K562 (cell line): ENCODE data around the gene NRROS. TPM values are rescaled to one million over a fixed set of nuclear protein-coding genes. Genes with fewer than 3 reads are reported as not detected.

Source experiments
- ATF7 ChIP-seq: fragments of 450-650 bp; IDR thresholded peaks from 2 replicates; pipeline ENCODE4 v1.7.1; 2014; ENCODE audit warnings: mild to moderate bottlenecking, moderate library complexity
- CBFA2T3 ChIP-seq: fragments of 450-650 bp; IDR thresholded peaks from 2 replicates; pipeline ENCODE4 v1.6.1; 2017
- CREM ChIP-seq: IDR thresholded peaks from 2 replicates; pipeline ENCODE4 v1.6.1; 2014; ENCODE audit warnings: antibody characterized with exemption, low read depth
- EP300 ChIP-seq: IDR thresholded peaks from 2 replicates; pipeline ENCODE4 v1.6.1; 2012; ENCODE audit warnings: low read length, improper control_type of control experiment
- JUN ChIP-seq, 2 experiments: sonication (generic) in 1 of 2; formaldehyde crosslinking in 1 of 2; IDR thresholded peaks; 2 replicates each; pipeline versions ENCODE4 v1.6.1 to v1.8.0; 2012 to 2022; ENCODE audit warnings: borderline replicate concordance in 2 of 2, mild to moderate bottlenecking in 2 of 2, improper control_type of control experiment in 1 of 2, low read depth in 1 of 2, low read length in 1 of 2, missing genetic modification reagents in 1 of 2
- MAFG ChIP-seq: fragments of 450-650 bp; conservative IDR thresholded peaks from 2 replicates; pipeline ENCODE4 v1.6.1; 2016; ENCODE audit warnings: missing genetic modification characterization, missing compliant biosample characterization
- MTA3 ChIP-seq: fragments of 450-650 bp; formaldehyde crosslinking; IDR thresholded peaks from 2 replicates; pipeline ENCODE4 v1.6.1; 2017; ENCODE audit warnings: mild to moderate bottlenecking, borderline replicate concordance
- NFYB ChIP-seq: IDR thresholded peaks from 2 replicates; pipeline ENCODE4 v1.6.1; 2011; ENCODE audit warnings: mild to moderate bottlenecking, moderate library complexity; ENCODE audit not compliant: insufficient read length; ENCODE audit errors: extremely low read depth
- PML ChIP-seq: IDR thresholded peaks from 2 replicates; pipeline ENCODE4 v1.6.1; 2012; ENCODE audit warnings: low read length, inconsistent platforms
- POLR3G ChIP-seq: IDR thresholded peaks from 2 replicates; pipeline ENCODE4 v1.6.1; 2011; ENCODE audit not compliant: insufficient read length, insufficient replicate concordance; ENCODE audit errors: extremely low read depth
- PPARD ChIP-seq: fragments of 250-450 bp; sonication (Bioruptor Pico); IDR thresholded peaks from 2 replicates; pipeline ENCODE4 v1.8.0; 2022; ENCODE audit warnings: inconsistent platforms, mild to moderate bottlenecking, moderate library complexity
- RAD21 ChIP-seq, 2 experiments: fragments of 250-450 bp in 1 of 2; fragments of 450-650 bp in 1 of 2; sonication (Bioruptor Pico) in 1 of 2; formaldehyde crosslinking in 1 of 2; IDR thresholded peaks in 1 of 2; conservative IDR thresholded peaks in 1 of 2; 2 replicates each; pipeline versions ENCODE4 v1.4.0 to v1.8.0; 2020 to 2022; ENCODE audit warnings: mild to moderate bottlenecking in 2 of 2, moderate library complexity in 1 of 2
- RAD51 ChIP-seq: fragments of 450-650 bp; IDR thresholded peaks from 2 replicates; pipeline ENCODE4 v1.7.1; 2016; ENCODE audit warnings: low read depth, mild to moderate bottlenecking, borderline replicate concordance
- SNRNP70 ChIP-seq: fragments of 200-400 bp; formaldehyde crosslinking; optimal IDR thresholded peaks from 2 replicates; pipeline ENCODE3; 2017; ENCODE audit warnings: low read depth, low read length
- SOX6 ChIP-seq: fragments of 450-650 bp; IDR thresholded peaks from 2 replicates; pipeline ENCODE4 v1.6.1; 2014; ENCODE audit warnings: mild to moderate bottlenecking
- TAL1 ChIP-seq: fragments of 450-650 bp; IDR thresholded peaks from 2 replicates; pipeline ENCODE4 v1.6.1; 2016; ENCODE audit warnings: mild to moderate bottlenecking
- TCF3 ChIP-seq: sonication (generic); formaldehyde crosslinking; IDR thresholded peaks from 2 replicates; pipeline ENCODE4 v1.4.0; 2020; ENCODE audit warnings: mild to moderate bottlenecking, missing genetic modification reagents
- TEAD1 ChIP-seq, 2 experiments: fragments of 450-650 bp in 1 of 2; sonication (generic) in 1 of 2; formaldehyde crosslinking; IDR thresholded peaks; 2 replicates each; pipeline versions ENCODE4 v1.4.0 to v1.8.0; 2020 to 2022; ENCODE audit warnings: mild to moderate bottlenecking in 2 of 2, missing genetic modification reagents in 1 of 2
- TEAD4 ChIP-seq, 2 experiments: sonication (generic) in 1 of 2; formaldehyde crosslinking in 1 of 2; IDR thresholded peaks; 2 replicates each; pipeline versions ENCODE4 v1.6.1 to v1.8.0; 2012 to 2022; ENCODE audit warnings: borderline replicate concordance in 1 of 2, inconsistent platforms in 1 of 2, low read length in 1 of 2, mild to moderate bottlenecking in 1 of 2, missing genetic modification reagents in 1 of 2
- ZBTB49 ChIP-seq: sonication (generic); formaldehyde crosslinking; IDR thresholded peaks from 2 replicates; pipeline ENCODE4 v1.8.0; 2022; ENCODE audit warnings: missing genetic modification reagents, mild to moderate bottlenecking, borderline replicate concordance
- ZEB2 ChIP-seq: fragments of 450-650 bp; IDR thresholded peaks from 2 replicates; pipeline ENCODE4 v1.6.1; 2016
- ZNF263 ChIP-seq: sonication (generic); formaldehyde crosslinking; IDR thresholded peaks from 2 replicates; pipeline ENCODE4 v1.8.0; 2022; ENCODE audit warnings: mild to moderate bottlenecking, missing genetic modification reagents, borderline replicate concordance
- ZNF324 ChIP-seq: fragments of 250-450 bp; sonication (Bioruptor Pico); IDR thresholded peaks from 2 replicates; pipeline ENCODE4 v1.4.0; 2020; ENCODE audit warnings: mild to moderate bottlenecking
- polyA plus RNA-seq, 8 experiments: library from polyadenylated mRNA; depleted of rRNA in 4 of 8; stranded (reverse) in 5 of 8; unstranded in 3 of 8; fragments of >200 nt; fragmentation: Nextera tagmentation in 2 of 8; fragmentation: Illumina TruSeq in 1 of 8; extraction: Ambion mirVana in 2 of 8; extraction: Trizol in 1 of 8; gene quantifications; 2 replicates each; pipeline versions ENCODE4 v1.2.1 to v1.2.3, GENCODE V29; 2011 to 2014; ENCODE audit warnings: inconsistent platforms in 1 of 8, missing spikeins in 1 of 8
- total RNA-seq, 7 experiments: library from RNA; depleted of rRNA in 6 of 7; stranded (reverse); fragments of >200 nt in 6 of 7; fragmentation: Illumina TruSeq in 2 of 7; extraction: Trizol in 2 of 7; gene quantifications; 2 replicates each; pipeline versions ENCODE4 v1.2.1 to v1.2.3, GENCODE V29; 2011 to 2021; ENCODE audit warnings: low replicate concordance in 1 of 7
- TF ChIP-seq, protein P1 (sequence below): sonication (generic); IDR thresholded peaks from 2 replicates; pipeline ENCODE4 v1.6.1; 2016

NRROS gene
- total and polyA plus RNA-seq, 9 of the 15 experiments (the other 6 are each of a cell fraction or from before 2014, with no cell fraction given), result 0.34 to 13.8 (median 3.8) TPM

- TF ChIP-seq CREM (peak; percentile 64), ATF7 (peak; percentile 21; the same call in 1 of the 2 replicates), ZNF263 (no peak), SOX6 (0 out of 2 replicates have a peak, but pooled peaks have one; percentile 20), NFYB (peak; percentile 15), ZBTB49 (CRISPR knock-in tag) (no peak), MTA3 (peak; percentile 40; the same call in 1 of the 2 replicates), TAL1 (peak; percentile 49; the same call in 1 of the 2 replicates), EP300 (peak; percentile 30; the same call in 1 of the 2 replicates), PPARD (CRISPR knock-in tag) (no peak), CBFA2T3 (peak; percentile 67), ZEB2 (0 out of 2 replicates have a peak, but pooled peaks have one; percentile 43), POLR3G (no peak), RAD51 (no peak), RAD21 (CRISPR knock-in tag; conservative IDR thresholded peaks at IDR 0.05 in 1 of 2, IDR thresholded peaks at IDR 0.05 in 1 of 2) (peak in 1 of 2 experiments; percentile 10; a peak in 1 of 4 replicates), JUN (IDR thresholded peaks at IDR 0.05; ENCODE audit: borderline replicate concordance, low read depth, low read length) (no peak), JUN (CRISPR knock-in tag; IDR thresholded peaks at IDR 0.05; ENCODE audit: borderline replicate concordance) (no peak), ZNF324 (no peak), MAFG (tag) (no peak), PML (no peak), TEAD4 (IDR thresholded peaks at IDR 0.05; ENCODE audit: low read length) (peak; percentile 58; the same call in 1 of the 2 replicates), TEAD4 (CRISPR knock-in tag; IDR thresholded peaks at IDR 0.05; ENCODE audit: borderline replicate concordance) (no peak), TEAD1 (CRISPR knock-in tag; IDR thresholded peaks at IDR 0.05) (no peak), TCF3 (CRISPR knock-in tag) (peak; percentile 71), SNRNP70 (no peak)
- TF ChIP-seq, protein P1, sequence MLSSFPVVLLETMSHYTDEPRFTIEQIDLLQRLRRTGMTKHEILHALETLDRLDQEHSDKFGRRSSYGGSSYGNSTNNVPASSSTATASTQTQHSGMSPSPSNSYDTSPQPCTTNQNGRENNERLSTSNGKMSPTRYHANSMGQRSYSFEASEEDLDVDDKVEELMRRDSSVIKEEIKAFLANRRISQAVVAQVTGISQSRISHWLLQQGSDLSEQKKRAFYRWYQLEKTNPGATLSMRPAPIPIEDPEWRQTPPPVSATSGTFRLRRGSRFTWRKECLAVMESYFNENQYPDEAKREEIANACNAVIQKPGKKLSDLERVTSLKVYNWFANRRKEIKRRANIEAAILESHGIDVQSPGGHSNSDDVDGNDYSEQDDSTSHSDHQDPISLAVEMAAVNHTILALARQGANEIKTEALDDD, result peak; percentile 75; the same call in 1 of the 2 replicates
These were observed 39.8 kb upstream of the NRROS start (continued) for GRCh38 chr3:196599734-196600128.
